ENCODE measurements around the gene HIBADH. TPM values are rescaled to one million over a fixed set of nuclear protein-coding genes. Genes with fewer than 3 reads are reported as not detected.

The HIBADH gene
- total and polyA plus RNA-seq, 9 of the 15 experiments (the other 6 are each of a cell fraction or from before 2014, with no cell fraction given): 10.7 to 67.8 (median 36.9) TPM

DNA sequence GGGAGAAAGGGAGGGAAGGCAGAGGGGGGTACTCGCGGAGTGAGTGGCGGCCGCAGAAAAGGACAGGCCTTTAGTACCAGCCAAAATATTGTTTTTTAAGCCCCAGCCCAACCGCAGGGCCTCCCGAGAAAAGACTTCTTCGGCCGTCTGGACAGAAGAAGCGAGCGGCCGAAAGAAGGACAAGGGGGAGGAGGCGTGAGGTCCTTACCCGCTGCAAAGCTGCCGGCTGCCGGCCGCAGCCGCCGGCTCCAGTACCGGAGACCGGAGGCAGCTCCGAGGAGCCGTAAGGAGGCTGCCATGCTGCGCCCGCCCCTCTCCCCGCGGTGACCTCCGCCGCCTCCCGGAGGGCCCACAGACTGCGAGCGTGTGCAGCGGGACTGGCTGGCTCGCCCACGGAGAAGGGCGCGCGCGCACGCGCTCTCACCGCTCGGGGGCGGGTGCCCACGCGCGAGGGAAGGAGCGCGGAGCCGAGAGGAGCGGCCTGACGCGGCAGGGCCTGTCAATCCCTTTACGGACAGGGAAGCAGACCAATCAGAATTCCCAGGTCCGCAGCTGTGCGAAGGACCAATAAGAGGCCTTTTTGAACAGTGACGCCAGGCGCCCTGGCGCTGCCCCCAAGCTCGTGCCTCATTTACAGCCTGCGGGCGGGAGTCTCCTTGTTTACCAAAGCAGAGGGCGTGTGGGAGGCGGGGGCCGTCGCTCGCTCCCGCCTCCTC is at the start of gene HIBADH (continued):
- TF ChIP-seq MXI1 (IDR thresholded peaks at IDR 0.05; ENCODE audit: low read depth, low read length) (0 out of 2 replicates have a peak, but pooled peaks have one; percentile 43), GABPA (tag; conservative IDR thresholded peaks at IDR 0.05; ENCODE audit: low read depth) (0 out of 2 replicates have a peak, but pooled peaks have one; percentile 30), SP1 (CRISPR knock-in tag; IDR thresholded peaks at IDR 0.05) (peak; percentile 77), NFIC (IDR thresholded peaks at IDR 0.05) (peak; percentile 56; the same call in 1 of the 2 replicates), U2AF1 (optimal IDR thresholded peaks at IDR 0.05; ENCODE audit: low read depth, low read length) (peak; percentile 90), BHLHE40 (IDR thresholded peaks at IDR 0.05; ENCODE audit: low read length) (peak; percentile 97), FOXA3 (CRISPR knock-in tag; conservative IDR thresholded peaks at IDR 0.05 in 1 of 2, IDR thresholded peaks at IDR 0.05 in 1 of 2) (peak; percentile 99 to 100), POLR2A (conservative IDR thresholded peaks at IDR 0.05) (peak; percentile 82), GATAD2A (IDR thresholded peaks at IDR 0.05) (peak; percentile 95), HIVEP1 (CRISPR knock-in tag; IDR thresholded peaks at IDR 0.05) (0 out of 2 replicates have a peak, but pooled peaks have one; percentile 19), FOS (IDR thresholded peaks at IDR 0.05; ENCODE audit: extremely low read depth, insufficient read length) (peak; percentile 92), YY1 (IDR thresholded peaks at IDR 0.05; ENCODE audit: borderline replicate concordance in 1 of 3, control insufficient read depth in 1 of 3, extremely low read depth in 1 of 3, insufficient read depth in 3 of 3, insufficient read length in 1 of 3, insufficient replicate concordance in 2 of 3, low read depth in 1 of 3, low read length in 2 of 3) (peak in 2 of 3 experiments; percentile 72 to 79), KLF10 (CRISPR knock-in tag; IDR thresholded peaks at IDR 0.05) (no peak), TBP (optimal IDR thresholded peaks at IDR 0.05; ENCODE audit: low read depth, low read length) (peak; percentile 93), NFE2L1 (tag; IDR thresholded peaks at IDR 0.05; ENCODE audit: borderline replicate concordance, low read depth) (no peak), YBX1 (IDR thresholded peaks at IDR 0.05) (no peak), MYC (IDR thresholded peaks at IDR 0.05; ENCODE audit: low read depth, low read length) (peak; percentile 89), MYC (CRISPR knock-in tag; IDR thresholded peaks at IDR 0.05; ENCODE audit: borderline replicate concordance, low read depth) (no peak), HDAC6 (IDR thresholded peaks at IDR 0.05; ENCODE audit: low read depth, low read length) (peak; percentile 97), MAFF (IDR thresholded peaks at IDR 0.05; ENCODE audit: low read length) (no peak)
- TF ChIP-seq, protein P1, sequence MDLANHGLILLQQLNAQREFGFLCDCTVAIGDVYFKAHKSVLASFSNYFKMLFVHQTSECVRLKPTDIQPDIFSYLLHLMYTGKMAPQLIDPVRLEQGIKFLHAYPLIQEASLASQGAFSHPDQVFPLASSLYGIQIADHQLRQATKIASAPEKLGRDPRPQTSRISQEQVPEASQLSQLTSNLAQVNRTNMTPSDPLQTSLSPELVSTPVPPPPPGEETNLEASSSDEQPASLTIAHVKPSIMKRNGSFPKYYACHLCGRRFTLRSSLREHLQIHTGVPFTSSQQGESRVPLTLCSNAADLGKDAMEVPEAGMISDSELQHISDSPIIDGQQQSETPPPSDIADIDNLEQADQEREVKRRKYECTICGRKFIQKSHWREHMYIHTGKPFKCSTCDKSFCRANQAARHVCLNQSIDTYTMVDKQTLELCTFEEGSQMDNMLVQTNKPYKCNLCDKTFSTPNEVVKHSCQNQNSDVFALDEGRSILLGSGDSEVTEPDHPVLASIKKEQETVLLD (IDR thresholded peaks at IDR 0.05): peak; percentile 62; the same call in 1 of the 2 replicates
- TF ChIP-seq, protein P2, sequence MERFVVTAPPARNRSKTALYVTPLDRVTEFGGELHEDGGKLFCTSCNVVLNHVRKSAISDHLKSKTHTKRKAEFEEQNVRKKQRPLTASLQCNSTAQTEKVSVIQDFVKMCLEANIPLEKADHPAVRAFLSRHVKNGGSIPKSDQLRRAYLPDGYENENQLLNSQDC (CRISPR knock-in tag; IDR thresholded peaks at IDR 0.05): peak; percentile 70; the same call in 1 of the 2 replicates
- TF ChIP-seq, protein P3, sequence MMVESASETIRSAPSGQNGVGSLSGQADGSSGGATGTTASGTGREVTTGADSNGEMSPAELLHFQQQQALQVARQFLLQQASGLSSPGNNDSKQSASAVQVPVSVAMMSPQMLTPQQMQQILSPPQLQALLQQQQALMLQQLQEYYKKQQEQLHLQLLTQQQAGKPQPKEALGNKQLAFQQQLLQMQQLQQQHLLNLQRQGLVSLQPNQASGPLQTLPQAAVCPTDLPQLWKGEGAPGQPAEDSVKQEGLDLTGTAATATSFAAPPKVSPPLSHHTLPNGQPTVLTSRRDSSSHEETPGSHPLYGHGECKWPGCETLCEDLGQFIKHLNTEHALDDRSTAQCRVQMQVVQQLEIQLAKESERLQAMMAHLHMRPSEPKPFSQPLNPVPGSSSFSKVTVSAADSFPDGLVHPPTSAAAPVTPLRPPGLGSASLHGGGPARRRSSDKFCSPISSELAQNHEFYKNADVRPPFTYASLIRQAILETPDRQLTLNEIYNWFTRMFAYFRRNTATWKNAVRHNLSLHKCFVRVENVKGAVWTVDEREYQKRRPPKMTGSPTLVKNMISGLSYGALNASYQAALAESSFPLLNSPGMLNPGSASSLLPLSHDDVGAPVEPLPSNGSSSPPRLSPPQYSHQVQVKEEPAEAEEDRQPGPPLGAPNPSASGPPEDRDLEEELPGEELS (CRISPR knock-in tag; IDR thresholded peaks at IDR 0.05; ENCODE audit: borderline replicate concordance): peak; percentile 92; the same call in 1 of the 2 replicates
